Colonic mucosa (tissue), 4 donors: Measurements from ENCODE around the gene EPHA7. TPM values are rescaled to one million over a fixed set of nuclear protein-coding genes. Genes with fewer than 3 reads are reported as not detected.

Experiments used
- DNase-seq: peaks from one replicate; pipeline ENCODE4 v3.0.0-alpha.2; 2020
- H3K27ac ChIP-seq: fragments of 200-600 bp; one replicate; pipeline ENCODE4 v1.8.0; 2021
- H3K27me3 ChIP-seq: fragments of 200-600 bp; one replicate; pipeline ENCODE4 v1.8.0; 2021
- H3K36me3 ChIP-seq: fragments of 200-600 bp; one replicate; pipeline ENCODE4 v1.8.0; 2021
- H3K4me1 ChIP-seq: fragments of 200-600 bp; one replicate; pipeline ENCODE4 v1.8.0; 2021; ENCODE audit warnings: mild to moderate bottlenecking
- H3K4me3 ChIP-seq: fragments of 200-600 bp; one replicate; pipeline ENCODE4 v1.8.0; 2021
- H3K9ac ChIP-seq, 2 donors: one replicate each; pipeline ENCODE4 v1.7.0; 2013; ENCODE audit warnings: control low read depth in 2 of 2, low read depth in 2 of 2, low read length in 2 of 2
- H3K9me3 ChIP-seq: fragments of 200-600 bp; one replicate; pipeline ENCODE4 v1.8.0; 2021
- CTCF ChIP-seq: fragments of 200-600 bp; IDR thresholded peaks from one replicate; pipeline ENCODE4 v1.8.0; 2022; ENCODE audit warnings: antibody characterized with exemption, mild to moderate bottlenecking
- intact Hi-C: fragments of 100-400 bp; cut with DNase I; formaldehyde crosslinking; loops from one replicate; pipeline ENCODE4 v1.14.1; 2022
- total RNA-seq, 2 donors: library from RNA; stranded (reverse); fragmentation: NEBNext Ultra II Directional in 1 of 2; extraction: Animal tissue kit (Norgen Biotek cat#: 25700) in 1 of 2; gene quantifications; one replicate each; pipeline ENCODE4 v1.2.1, GENCODE V29; 2021
- donor health status: healthy.
- donor health status: DM: no; HTN: no; CAD: no.
- donor health status: DM: no; HTN: no; CAD: no.

EPHA7 gene
- total RNA-seq, 2 donors from 2014 or later, result 1.3 to 4.4 TPM

DNA sequence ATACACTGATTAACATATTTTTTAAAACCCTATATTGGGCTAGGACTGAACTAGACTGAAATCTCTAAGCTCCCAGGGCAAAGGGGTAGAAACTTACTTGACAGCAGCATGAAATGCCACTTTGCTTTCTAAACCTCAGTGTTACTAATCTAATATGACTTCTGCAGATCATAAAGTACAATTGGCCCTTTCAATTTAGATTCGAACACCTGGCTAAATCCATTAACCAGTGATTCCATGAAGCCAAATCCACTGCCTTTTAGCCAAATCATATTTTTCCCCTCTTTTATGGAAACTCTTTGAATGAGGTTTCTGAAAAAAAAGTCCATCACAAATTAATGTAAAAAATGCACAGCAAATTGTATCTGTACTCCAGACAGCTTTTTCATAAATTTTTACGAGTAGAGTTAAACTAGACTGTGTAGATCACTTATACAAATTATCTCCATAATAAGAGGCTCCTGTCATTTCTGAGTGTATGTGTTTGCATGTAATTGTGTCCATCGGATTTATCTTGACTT is 25.7 kb downstream of the EPHA7 start:
- Histone ChIP-seq H3K9me3 (no peaks in the 10 kb centered on the region), H3K36me3 (no peaks in the 10 kb centered on the region), H3K27me3 (no peaks in the 10 kb centered on the region), H3K4me1 (no peaks in the 10 kb centered on the region), H3K27ac (no peak overlapping the region), H3K4me3 (no peak overlapping the region), H3K9ac (no peak overlapping the region)
- no peak for TF ChIP-seq CTCF
- no peak for DNase-seq
- intact Hi-C loops, result no loop called here

DNA sequence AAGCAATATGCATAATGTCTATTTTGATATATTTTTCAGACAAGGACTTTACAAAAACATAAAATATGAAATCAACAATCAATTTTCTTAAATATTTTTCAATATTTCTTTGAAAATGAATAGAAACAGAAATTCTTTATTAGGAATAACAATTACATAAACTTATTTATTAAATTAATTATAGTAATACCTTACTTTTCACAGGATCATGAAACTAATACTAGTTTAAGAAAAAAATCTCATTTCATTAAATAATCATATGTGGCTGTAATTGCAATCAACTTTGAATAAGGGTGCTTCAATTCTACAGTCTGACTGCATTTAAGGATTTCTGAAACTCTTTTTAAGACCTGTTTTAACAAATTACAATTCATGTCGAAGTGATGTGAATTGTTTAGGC is 26.6 kb downstream of the EPHA7 start:
- intact Hi-C loops, result no loop called here
- no peaks in the 10 kb centered on the region for H3K4me1 ChIP-seq

DNA sequence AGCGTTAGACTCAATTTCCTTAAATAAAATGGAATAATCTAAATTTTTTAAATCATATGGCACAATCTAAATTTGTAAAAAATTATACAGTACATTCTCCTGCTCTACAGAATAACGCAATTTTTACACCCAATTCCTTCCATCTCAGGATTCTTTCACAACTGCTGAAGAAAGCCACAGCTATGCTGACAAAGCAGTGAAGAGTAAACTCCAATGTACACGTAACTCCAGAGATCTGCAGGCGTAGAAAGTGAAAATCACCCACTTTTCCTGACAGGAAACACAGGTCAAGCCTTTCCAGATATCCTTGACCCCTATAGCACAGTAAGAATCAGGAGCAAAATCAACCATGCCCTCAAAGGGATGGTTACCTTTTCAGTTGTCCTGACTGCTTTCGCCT is 27.4 kb downstream of the EPHA7 start:
- Histone ChIP-seq H3K9ac (peak overlapping the region in 1 of 2 donors; percentile 12), H3K4me1 (no peaks in the 10 kb centered on the region), H3K27me3 (no peaks in the 10 kb centered on the region), H3K9me3 (no peaks in the 10 kb centered on the region), H3K36me3 (no peaks in the 10 kb centered on the region), H3K4me3 (no peak overlapping the region), H3K27ac (no peak overlapping the region)
- no peak for DNase-seq
- no peak for TF ChIP-seq CTCF
- intact Hi-C loops, result no loop called here

More for the DNA sequence above, 26.6 kb downstream of the EPHA7 start:
- Histone ChIP-seq H3K27me3 (no peaks in the 10 kb centered on the region), H3K9ac (no peak overlapping the region), H3K36me3 (no peaks in the 10 kb centered on the region), H3K9me3 (no peaks in the 10 kb centered on the region), H3K27ac (no peak overlapping the region), H3K4me3 (no peak overlapping the region)
- no peak for DNase-seq
- no peak for TF ChIP-seq CTCF

DNA sequence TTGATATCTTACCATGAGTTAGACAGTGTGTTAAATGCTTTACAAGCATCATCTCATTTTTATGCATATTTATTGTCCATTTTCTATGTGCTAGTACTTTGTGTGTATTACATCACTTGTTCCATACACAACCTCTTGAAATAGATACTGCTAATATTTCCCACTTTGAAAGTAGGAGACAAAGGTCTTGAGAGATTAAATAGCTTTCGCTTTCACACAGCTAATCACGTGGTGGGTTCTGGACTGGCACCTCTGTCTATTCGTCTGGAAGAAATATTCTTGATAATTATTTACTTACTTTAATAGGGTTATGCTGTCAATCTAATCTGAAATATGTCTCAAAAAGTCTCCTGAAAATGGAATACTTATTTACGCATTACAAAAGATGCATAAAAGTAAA is 30.2 kb downstream of the EPHA7 start:
- Histone ChIP-seq H3K27me3 (no peaks in the 10 kb centered on the region), H3K9ac (no peak overlapping the region), H3K4me1 (no peaks in the 10 kb centered on the region), H3K9me3 (no peaks in the 10 kb centered on the region), H3K36me3 (no peaks in the 10 kb centered on the region), H3K27ac (no peak overlapping the region), H3K4me3 (no peak overlapping the region)
- intact Hi-C loops, result no loop called here
- no peak for DNase-seq
- TF ChIP-seq CTCF, result no peak

DNA sequence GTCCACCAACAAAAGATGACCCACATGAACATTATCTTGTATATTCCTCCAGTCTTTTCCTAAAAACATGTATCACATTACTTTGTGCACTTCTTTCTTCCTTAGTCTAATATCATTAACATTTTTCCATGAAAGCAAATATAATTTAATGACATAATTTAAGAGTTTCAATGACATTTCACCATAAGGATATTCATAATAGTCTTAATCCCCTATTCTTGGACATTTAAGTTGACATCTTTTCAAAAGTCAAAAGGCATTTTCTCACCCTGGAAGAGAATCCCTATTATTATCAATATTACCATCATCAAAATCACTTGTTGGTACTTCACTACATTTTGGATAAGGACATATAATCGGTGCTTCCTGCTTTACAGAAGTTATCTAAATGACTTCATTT is 31.3 kb downstream of the EPHA7 start:
- no peak overlapping the region for H3K27ac ChIP-seq
- H3K9me3 ChIP-seq, result no peaks in the 10 kb centered on the region
- no peaks in the 10 kb centered on the region for H3K27me3 ChIP-seq
- TF ChIP-seq CTCF, result no peak
- no peak overlapping the region for H3K4me3 ChIP-seq
- no peaks in the 10 kb centered on the region for H3K36me3 ChIP-seq
- intact Hi-C loops, result no loop called here
- no peaks in the 10 kb centered on the region for H3K4me1 ChIP-seq
- no peak overlapping the region for H3K9ac ChIP-seq
- no peak for DNase-seq
